SK-N-SH (cell line): ENCODE results near the gene CACNA2D1. TPM values are rescaled to one million over a fixed set of nuclear protein-coding genes. Genes with fewer than 3 reads are reported as not detected.

Experiments
- CTCF ChIA-PET: fragments of 300-600, 350-600 bp; formaldehyde crosslinking; extraction: SDS; loops from one replicate; lab custom pipeline; 2021; lab: Yijun Ruan, JAX
- POLR2A ChIA-PET: fragments of 350-600 bp; sonication (Branson Sonifier 250); formaldehyde crosslinking; extraction: SDS; loops from one replicate; lab custom pipeline; 2020; ENCODE audit warnings: antibody characterized with exemption, inconsistent platforms; lab: Yijun Ruan, JAX
- DNase-seq: peaks from one replicate; pipeline ENCODE4 v3.0.0; 2012
- H2AFZ ChIP-seq: fragments of 200-600 bp; sonication (generic); 2 replicates; pipeline ENCODE4 v1.8.1; 2016; ENCODE audit warnings: antibody characterized with exemption, mild to moderate bottlenecking, low read depth
- H3F3A ChIP-seq: fragments of 200-600 bp; sonication (generic); replicated peaks from 2 replicates; pipeline ENCODE3; 2016; ENCODE audit warnings: antibody characterized with exemption, mild to moderate bottlenecking; ENCODE audit not compliant: insufficient read depth
- H3K27ac ChIP-seq, 2 experiments: fragments of 200-500 bp in 1 of 2; fragments of 200-600 bp in 1 of 2; sonication (Bioruptor generic) in 1 of 2; sonication (generic), shearing (Covaris generic) in 1 of 2; 2 replicates each; pipeline versions ENCODE4 v1.5.1 to v1.6.1; 2014 to 2016; ENCODE audit warnings: low read depth in 2 of 2, inconsistent platforms in 1 of 2, low read length in 1 of 2, mild to moderate bottlenecking in 1 of 2, mixed read lengths in 1 of 2
- H3K27me3 ChIP-seq: fragments of 200-600 bp; sonication (generic), shearing (Covaris generic); 2 replicates; pipeline ENCODE4 v1.6.1; 2016; ENCODE audit warnings: mixed run types; ENCODE audit not compliant: insufficient read depth
- H3K36me3 ChIP-seq, 2 experiments: fragments of 200-500 bp in 1 of 2; fragments of 200-600 bp in 1 of 2; sonication (Bioruptor generic) in 1 of 2; sonication (generic) in 1 of 2; replicated peaks in 1 of 2; 2 replicates each; pipeline versions ENCODE3 to v1.5.1; 2014 to 2016; ENCODE audit warnings: low read length in 1 of 2, mild to moderate bottlenecking in 1 of 2; ENCODE audit not compliant: insufficient read depth in 2 of 2, control insufficient read depth in 1 of 2
- H3K4me1 ChIP-seq, 2 experiments: fragments of 200-500 bp in 1 of 2; fragments of 200-600 bp in 1 of 2; sonication (Bioruptor generic) in 1 of 2; sonication (generic), shearing (Covaris generic) in 1 of 2; 2 replicates each; pipeline versions ENCODE4 v1.5.1 to v1.6.1; 2014 to 2016; ENCODE audit warnings: low read depth in 1 of 2, low read length in 1 of 2, mixed run types in 1 of 2; ENCODE audit not compliant: insufficient read depth in 2 of 2, control insufficient read depth in 1 of 2
- H3K4me2 ChIP-seq: fragments of 200-600 bp; sonication (generic), shearing (Covaris generic); 2 replicates; pipeline ENCODE4 v1.6.1; 2017; ENCODE audit warnings: mixed run types
- H3K4me3 ChIP-seq, 2 experiments: fragments of 200-500 bp in 1 of 2; fragments of 200-600 bp in 1 of 2; sonication (Bioruptor generic) in 1 of 2; sonication (generic), shearing (Covaris generic) in 1 of 2; 2 replicates each; pipeline versions ENCODE4 v1.5.1 to v1.8.1; 2014 to 2016; ENCODE audit warnings: low read depth in 2 of 2, inconsistent platforms in 1 of 2, low read length in 1 of 2, mild to moderate bottlenecking in 1 of 2, mixed read lengths in 1 of 2, moderate library complexity in 1 of 2
- H3K79me2 ChIP-seq: fragments of 200-600 bp; sonication (generic); 2 replicates; pipeline ENCODE4 v1.8.1; 2017; ENCODE audit warnings: mild to moderate bottlenecking; ENCODE audit not compliant: insufficient read depth
- H3K9ac ChIP-seq: fragments of 200-600 bp; sonication (generic); 2 replicates; pipeline ENCODE4 v1.6.1; 2017; ENCODE audit warnings: mixed run types
- H3K9me2 ChIP-seq: fragments of 200-600 bp; sonication (generic); 2 replicates; pipeline ENCODE4 v1.6.1; 2017; ENCODE audit warnings: mixed run types
- H3K9me3 ChIP-seq: fragments of 200-600 bp; sonication (generic); 2 replicates; pipeline ENCODE4 v1.6.1; 2017; ENCODE audit warnings: mixed run types, mild to moderate bottlenecking, moderate library complexity
- H4K20me1 ChIP-seq: fragments of 200-600 bp; sonication (generic); 2 replicates; pipeline ENCODE4 v1.6.1; 2017; ENCODE audit warnings: mild to moderate bottlenecking, mixed run types; ENCODE audit not compliant: insufficient read depth
- ELF1 ChIP-seq: IDR thresholded peaks from 2 replicates; pipeline ENCODE4 v1.4.0; 2012
- EP300 ChIP-seq, 2 experiments: IDR thresholded peaks; 2 replicates each; pipeline versions ENCODE4 v1.4.0 to v1.6.1; 2012; ENCODE audit warnings: borderline replicate concordance in 1 of 2, low read depth in 1 of 2, low read length in 1 of 2
- FOSL2 ChIP-seq: IDR thresholded peaks from 2 replicates; pipeline ENCODE4 v1.4.0; 2012; ENCODE audit warnings: low read depth, mild to moderate bottlenecking, moderate library complexity, borderline replicate concordance
- GABPA ChIP-seq: IDR thresholded peaks from 2 replicates; pipeline ENCODE4 v1.4.0; 2012; ENCODE audit warnings: low read depth, mild to moderate bottlenecking
- GATA2 ChIP-seq: sonication (generic); formaldehyde crosslinking; IDR thresholded peaks from 2 replicates; pipeline ENCODE4 v1.5.0; 2020; ENCODE audit warnings: mild to moderate bottlenecking, missing genetic modification reagents
- JUND ChIP-seq: IDR thresholded peaks from 2 replicates; pipeline ENCODE4 v1.4.0; 2012
- MAX ChIP-seq: IDR thresholded peaks from 2 replicates; pipeline ENCODE4 v1.4.0; 2012; ENCODE audit warnings: low read depth
- MEF2A ChIP-seq: IDR thresholded peaks from 2 replicates; pipeline ENCODE4 v1.4.0; 2012; ENCODE audit warnings: low read depth, borderline replicate concordance
- NFIC ChIP-seq: IDR thresholded peaks from 2 replicates; pipeline ENCODE4 v1.4.0; 2012; ENCODE audit warnings: borderline replicate concordance
- NRF1 ChIP-seq: IDR thresholded peaks from 2 replicates; pipeline ENCODE4 v1.6.1; 2012; ENCODE audit warnings: low read depth, mild to moderate bottlenecking, low read length
- POLR2AphosphoS5 ChIP-seq: IDR thresholded peaks from 2 replicates; pipeline ENCODE4 v1.6.1; 2012; ENCODE audit warnings: low read depth, low read length
- RAD21 ChIP-seq: IDR thresholded peaks from 2 replicates; pipeline ENCODE4 v1.6.1; 2012; ENCODE audit warnings: mild to moderate bottlenecking, low read length
- RCOR1 ChIP-seq: fragments of 150-350 bp; IDR thresholded peaks from 2 replicates; pipeline ENCODE4 v1.6.1; 2017; ENCODE audit warnings: antibody characterized with exemption, low read length
- RFX5 ChIP-seq: IDR thresholded peaks from 2 replicates; pipeline ENCODE4 v1.6.1; 2012; ENCODE audit warnings: mild to moderate bottlenecking, improper control_type of control experiment, low read length
- SIN3A ChIP-seq: IDR thresholded peaks from 2 replicates; pipeline ENCODE4 v1.6.1; 2012; ENCODE audit warnings: low read depth, mild to moderate bottlenecking, low read length, moderate library complexity, borderline replicate concordance
- SMC3 ChIP-seq: IDR thresholded peaks from 2 replicates; pipeline ENCODE4 v1.6.1; 2012; ENCODE audit warnings: low read depth, low read length, improper control_type of control experiment
- TAF1 ChIP-seq: IDR thresholded peaks from 2 replicates; pipeline ENCODE4 v1.6.1; 2012; ENCODE audit warnings: low read depth, mild to moderate bottlenecking, low read length, moderate library complexity, borderline replicate concordance
- TCF12 ChIP-seq: IDR thresholded peaks from 2 replicates; pipeline ENCODE4 v1.4.0; 2012
- YY1 ChIP-seq: IDR thresholded peaks from 2 replicates; pipeline ENCODE4 v1.4.0; 2012; ENCODE audit warnings: low read depth, mild to moderate bottlenecking
- WGBS: methylation state at CpG from one replicate; pipeline ENCODE4 v1.1.6; 2017; ENCODE audit warnings: low lambda C conversion rate; 5-methylcytosine and 5-hydroxymethylcytosine counted together
- polyA plus RNA-seq, 3 experiments: library from polyadenylated mRNA; depleted of rRNA; stranded (reverse); fragments of >200 nt; gene quantifications; 2 replicates each; pipeline ENCODE4 v1.2.3, GENCODE V29; 2012
- TF ChIP-seq, protein P1 (sequence below): IDR thresholded peaks from 2 replicates; pipeline ENCODE4 v1.6.1; 2012; ENCODE audit warnings: mild to moderate bottlenecking, low read depth, low read length, moderate library complexity

CACNA2D1 gene
- polyA plus RNA-seq, 1 of the 3 experiments (the other 2 are of a cell fraction): 3.4 TPM

GRCh38 chr7:82362129-82362706 is 81.4 kb downstream of the CACNA2D1 start:
- no peak for DNase-seq
- Histone ChIP-seq H3K9me3 (no peaks in the 10 kb centered on the region), H2AFZ (peak overlapping the region; percentile 27), H3K4me1 (peaks cover 0 to 13% of the 10 kb centered on the region in 2 experiments; a peak in 2 of 4 replicates), H3K4me2 (no peak overlapping the region), H3K36me3 (no peaks in the 10 kb centered on the region), H4K20me1 (no peaks in the 10 kb centered on the region), H3F3A (peaks cover 17% of the 10 kb centered on the region), H3K79me2 (no peaks in the 10 kb centered on the region), H3K27ac (peak overlapping the region; percentile 40 to 56), H3K9me2 (no peaks in the 10 kb centered on the region), H3K9ac (no peak overlapping the region), H3K4me3 (no peak overlapping the region), H3K27me3 (no peaks in the 10 kb centered on the region)
- 0 out of 2 replicates have a peak, but pooled peaks have one; percentile 10 for TF ChIP-seq GATA2 (CRISPR knock-in tag)
- peak; percentile 59; the same call in 1 of the 2 replicates for TF ChIP-seq FOSL2
- peak; percentile 28; the same call in 1 of the 2 replicates for TF ChIP-seq JUND
- no peak for TF ChIP-seq RCOR1
- TF ChIP-seq, protein P1, sequence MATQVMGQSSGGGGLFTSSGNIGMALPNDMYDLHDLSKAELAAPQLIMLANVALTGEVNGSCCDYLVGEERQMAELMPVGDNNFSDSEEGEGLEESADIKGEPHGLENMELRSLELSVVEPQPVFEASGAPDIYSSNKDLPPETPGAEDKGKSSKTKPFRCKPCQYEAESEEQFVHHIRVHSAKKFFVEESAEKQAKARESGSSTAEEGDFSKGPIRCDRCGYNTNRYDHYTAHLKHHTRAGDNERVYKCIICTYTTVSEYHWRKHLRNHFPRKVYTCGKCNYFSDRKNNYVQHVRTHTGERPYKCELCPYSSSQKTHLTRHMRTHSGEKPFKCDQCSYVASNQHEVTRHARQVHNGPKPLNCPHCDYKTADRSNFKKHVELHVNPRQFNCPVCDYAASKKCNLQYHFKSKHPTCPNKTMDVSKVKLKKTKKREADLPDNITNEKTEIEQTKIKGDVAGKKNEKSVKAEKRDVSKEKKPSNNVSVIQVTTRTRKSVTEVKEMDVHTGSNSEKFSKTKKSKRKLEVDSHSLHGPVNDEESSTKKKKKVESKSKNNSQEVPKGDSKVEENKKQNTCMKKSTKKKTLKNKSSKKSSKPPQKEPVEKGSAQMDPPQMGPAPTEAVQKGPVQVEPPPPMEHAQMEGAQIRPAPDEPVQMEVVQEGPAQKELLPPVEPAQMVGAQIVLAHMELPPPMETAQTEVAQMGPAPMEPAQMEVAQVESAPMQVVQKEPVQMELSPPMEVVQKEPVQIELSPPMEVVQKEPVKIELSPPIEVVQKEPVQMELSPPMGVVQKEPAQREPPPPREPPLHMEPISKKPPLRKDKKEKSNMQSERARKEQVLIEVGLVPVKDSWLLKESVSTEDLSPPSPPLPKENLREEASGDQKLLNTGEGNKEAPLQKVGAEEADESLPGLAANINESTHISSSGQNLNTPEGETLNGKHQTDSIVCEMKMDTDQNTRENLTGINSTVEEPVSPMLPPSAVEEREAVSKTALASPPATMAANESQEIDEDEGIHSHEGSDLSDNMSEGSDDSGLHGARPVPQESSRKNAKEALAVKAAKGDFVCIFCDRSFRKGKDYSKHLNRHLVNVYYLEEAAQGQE: no peak
- no peak for TF ChIP-seq SIN3A
- peak; percentile 23 for TF ChIP-seq TCF12
- 0 out of 2 replicates have a peak, but pooled peaks have one; percentile 12 for TF ChIP-seq MAX
- ChIA-PET CTCF (interaction anchor here (0.8 to 1.8 kb wide), 3 partner anchors 9 to 31 kb away, joined by 4 to 5 read pairs (median 4); no protein-coding TSS in a partner anchor), POLR2A (no interaction called here)
- WGBS: 12% methylated on average over 2 of the region's 2 CpGs

DNA sequence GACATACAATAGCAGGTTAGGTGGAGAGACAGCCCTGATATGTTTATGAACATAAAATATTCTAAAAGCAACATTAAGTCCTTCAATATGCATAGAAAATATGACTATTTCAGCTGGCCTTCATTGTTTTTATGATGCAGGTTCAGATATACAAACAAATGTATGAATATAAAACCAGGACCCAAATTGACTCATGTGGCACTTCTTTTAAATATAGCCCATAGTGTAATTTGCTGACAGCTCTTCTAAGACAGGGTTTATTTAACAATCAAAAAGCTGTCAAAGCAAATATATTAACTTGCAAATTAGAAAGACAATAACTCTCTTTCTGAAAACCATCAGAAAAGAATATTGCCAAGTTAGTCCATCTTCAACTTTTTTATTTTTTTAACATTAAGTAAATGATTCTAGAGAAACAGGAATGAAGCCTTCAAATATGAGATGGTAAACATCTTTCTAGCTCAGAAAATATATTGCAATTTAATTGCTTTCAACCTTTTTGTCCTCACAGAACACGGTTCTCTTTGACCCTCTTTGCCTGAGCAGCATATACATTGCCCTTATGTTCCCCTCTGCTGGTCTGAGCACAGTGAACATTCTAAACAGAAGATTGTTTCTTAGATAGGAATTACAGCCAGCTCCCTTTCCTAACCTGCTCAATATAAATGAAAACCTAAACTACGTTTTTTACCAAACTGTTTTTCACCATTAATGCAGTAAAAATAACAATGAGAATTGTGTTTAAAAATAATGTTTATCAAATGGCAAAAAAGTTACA is 82.8 kb downstream of the CACNA2D1 start:
- no peaks in the 10 kb centered on the region for H3K27me3 ChIP-seq
- H2AFZ ChIP-seq: no peak overlapping the region; the same call in 1 of the 2 replicates
- H3K9ac ChIP-seq: no peak overlapping the region
- DNase-seq: no peak
- ChIA-PET CTCF (interaction anchor here (0.6 to 1.8 kb wide), 7 partner anchors 10 to 121 kb away, joined by 3 to 4 read pairs (median 3); no protein-coding TSS in a partner anchor), POLR2A (no interaction called here)
- TF ChIP-seq RCOR1 (0 out of 2 replicates have a peak, but pooled peaks have one; percentile 29), TAF1 (no peak), JUND (no peak), EP300 (IDR thresholded peaks at IDR 0.05; ENCODE audit: borderline replicate concordance in 1 of 2, low read depth in 1 of 2, low read length in 1 of 2) (no peak), YY1 (no peak), ELF1 (no peak), NRF1 (no peak), GATA2 (CRISPR knock-in tag) (peak; percentile 82), POLR2AphosphoS5 (no peak), SMC3 (no peak), NFIC (no peak), FOSL2 (no peak), RFX5 (no peak), MEF2A (no peak), GABPA (no peak), RAD21 (peak; percentile 57)
- peaks cover 0 to 13% of the 10 kb centered on the region in 2 experiments; a peak in 2 of 4 replicates for H3K4me1 ChIP-seq
- no peaks in the 10 kb centered on the region for H3K36me3 ChIP-seq
- no peaks in the 10 kb centered on the region for H3K79me2 ChIP-seq
- H3K9me2 ChIP-seq: no peaks in the 10 kb centered on the region
- no peak overlapping the region for H3K4me2 ChIP-seq
- peaks cover 17% of the 10 kb centered on the region for H3F3A ChIP-seq
- no peaks in the 10 kb centered on the region for H4K20me1 ChIP-seq
- H3K27ac ChIP-seq: peak overlapping the region in 1 of 2 experiments; percentile 53; a peak in 2 of 4 replicates
- WGBS: 21% methylated on average over 2 of the region's 2 CpGs
- no peaks in the 10 kb centered on the region for H3K9me3 ChIP-seq
- no peak overlapping the region for H3K4me3 ChIP-seq
